ENCODE measurements around the gene ZC3H13.

ZC3H13 gene

DNA sequence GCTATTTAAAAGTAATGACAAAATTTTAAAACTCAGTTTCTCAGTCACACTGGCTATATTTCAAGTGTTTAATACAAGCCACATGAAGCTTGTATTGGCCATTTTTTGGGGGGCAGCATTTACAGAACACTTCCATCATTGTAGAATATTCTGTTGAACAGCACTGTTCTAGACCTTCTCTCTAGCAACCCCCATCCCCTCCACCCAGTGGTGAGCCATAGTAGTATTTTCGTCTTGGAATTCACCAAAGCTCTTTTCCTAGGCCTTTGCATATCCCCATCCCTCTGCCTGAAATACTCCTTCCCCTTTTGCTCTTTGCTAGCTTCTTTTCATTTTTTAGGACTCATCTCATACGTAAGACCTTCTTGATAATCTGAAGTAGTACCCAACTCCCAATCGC, 99.5 kb downstream of the ZC3H13 start:
- in situ Hi-C loops (cut with MboI; ENCODE audit: low sequenced_read_pairs, unreplicated experiment): no loop called here
- DNase-seq (ENCODE audit: low spot score): no peak
- TF ChIP-seq, protein P1, sequence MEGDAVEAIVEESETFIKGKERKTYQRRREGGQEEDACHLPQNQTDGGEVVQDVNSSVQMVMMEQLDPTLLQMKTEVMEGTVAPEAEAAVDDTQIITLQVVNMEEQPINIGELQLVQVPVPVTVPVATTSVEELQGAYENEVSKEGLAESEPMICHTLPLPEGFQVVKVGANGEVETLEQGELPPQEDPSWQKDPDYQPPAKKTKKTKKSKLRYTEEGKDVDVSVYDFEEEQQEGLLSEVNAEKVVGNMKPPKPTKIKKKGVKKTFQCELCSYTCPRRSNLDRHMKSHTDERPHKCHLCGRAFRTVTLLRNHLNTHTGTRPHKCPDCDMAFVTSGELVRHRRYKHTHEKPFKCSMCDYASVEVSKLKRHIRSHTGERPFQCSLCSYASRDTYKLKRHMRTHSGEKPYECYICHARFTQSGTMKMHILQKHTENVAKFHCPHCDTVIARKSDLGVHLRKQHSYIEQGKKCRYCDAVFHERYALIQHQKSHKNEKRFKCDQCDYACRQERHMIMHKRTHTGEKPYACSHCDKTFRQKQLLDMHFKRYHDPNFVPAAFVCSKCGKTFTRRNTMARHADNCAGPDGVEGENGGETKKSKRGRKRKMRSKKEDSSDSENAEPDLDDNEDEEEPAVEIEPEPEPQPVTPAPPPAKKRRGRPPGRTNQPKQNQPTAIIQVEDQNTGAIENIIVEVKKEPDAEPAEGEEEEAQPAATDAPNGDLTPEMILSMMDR (IDR thresholded peaks at IDR 0.05; ENCODE audit: borderline replicate concordance, control extremely low read depth, extremely low read depth, insufficient read depth, missing control alignments): no peak

DNA sequence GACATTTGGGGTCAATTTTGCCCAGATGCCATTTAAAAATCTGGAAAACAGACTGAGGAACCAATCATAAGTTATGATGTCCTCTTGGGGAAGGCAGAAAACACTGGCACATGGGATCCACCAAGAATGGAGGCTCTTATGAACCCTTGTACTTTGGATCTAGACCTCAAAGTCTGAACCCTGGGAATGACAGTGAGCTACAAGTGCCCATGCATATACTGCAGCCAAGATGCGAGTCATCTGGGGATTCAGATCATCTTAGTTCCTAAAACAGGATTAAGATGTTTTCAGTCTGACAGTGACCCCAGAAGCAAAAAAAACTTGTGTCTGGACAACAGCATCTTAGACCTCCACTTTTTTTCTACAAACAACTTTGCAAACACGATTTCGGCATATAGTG, 100.8 kb downstream of the ZC3H13 start:
- DNase-seq (ENCODE audit: low spot score): no peak
- in situ Hi-C loops (cut with MboI; ENCODE audit: low sequenced_read_pairs, unreplicated experiment): no loop called here

DNA sequence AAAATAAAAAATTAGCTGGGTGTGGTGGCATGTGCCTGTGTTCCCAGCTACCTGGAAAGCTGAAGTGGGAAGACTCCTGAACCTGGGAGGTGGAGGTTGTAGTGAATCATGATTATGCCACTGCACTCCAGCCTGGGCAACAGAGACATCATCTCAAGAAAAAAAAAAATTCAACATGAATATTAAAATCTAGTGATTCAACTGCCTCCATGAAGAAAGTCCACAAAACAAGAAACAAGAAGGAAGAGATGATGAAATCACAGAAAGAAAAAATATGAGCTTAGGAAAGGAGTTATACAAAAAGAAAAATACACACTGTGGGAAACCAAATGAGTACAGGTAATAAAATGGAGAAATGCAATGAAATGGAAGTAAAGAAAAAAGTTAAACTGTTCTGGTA, 101.4 kb downstream of the ZC3H13 start:
- TF ChIP-seq, protein P1 (IDR thresholded peaks at IDR 0.05; ENCODE audit: borderline replicate concordance, control extremely low read depth, extremely low read depth, insufficient read depth, missing control alignments): no peak
- in situ Hi-C loops (cut with MboI; ENCODE audit: low sequenced_read_pairs, unreplicated experiment): no loop called here

More for the DNA sequence above, 100.8 kb downstream of the ZC3H13 start:
- TF ChIP-seq, protein P1 (IDR thresholded peaks at IDR 0.05; ENCODE audit: borderline replicate concordance, control extremely low read depth, extremely low read depth, insufficient read depth, missing control alignments): no peak

DNA sequence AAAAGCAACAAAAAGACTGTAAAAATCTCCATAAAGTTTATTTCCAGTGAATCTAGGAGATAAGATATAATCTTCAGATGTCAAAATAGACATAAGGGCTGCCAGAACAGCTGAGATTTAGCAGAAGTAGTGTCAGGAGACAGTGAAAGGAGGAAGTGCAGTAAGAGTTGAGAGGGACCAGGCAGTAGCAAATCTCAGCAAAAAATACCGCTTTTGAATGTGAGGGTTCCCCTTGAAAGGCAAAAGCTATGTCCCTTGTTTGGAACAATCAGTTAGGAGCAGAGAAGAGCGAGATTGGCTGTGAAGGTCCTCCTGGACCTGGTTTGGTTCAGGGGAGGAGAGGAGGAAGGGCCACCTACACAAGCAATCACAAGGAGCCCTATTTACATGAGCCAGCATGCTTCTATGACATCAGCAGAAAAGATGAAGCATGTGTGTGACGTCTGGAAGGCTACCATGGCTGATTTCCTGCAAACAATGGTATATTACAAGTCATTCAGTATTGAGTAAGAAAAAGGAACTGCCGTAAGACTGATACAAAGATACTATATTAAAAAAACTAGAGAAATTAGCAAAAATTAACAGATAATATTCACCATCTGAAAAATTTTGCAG, 102.1 kb downstream of the ZC3H13 start:
- in situ Hi-C loops (cut with MboI; ENCODE audit: low sequenced_read_pairs, unreplicated experiment): no loop called here
- TF ChIP-seq, protein P1 (IDR thresholded peaks at IDR 0.05; ENCODE audit: borderline replicate concordance, control extremely low read depth, extremely low read depth, insufficient read depth, missing control alignments): no peak

More for the DNA sequence above, 101.4 kb downstream of the ZC3H13 start:
- no peak for DNase-seq (ENCODE audit: low spot score)

DNA sequence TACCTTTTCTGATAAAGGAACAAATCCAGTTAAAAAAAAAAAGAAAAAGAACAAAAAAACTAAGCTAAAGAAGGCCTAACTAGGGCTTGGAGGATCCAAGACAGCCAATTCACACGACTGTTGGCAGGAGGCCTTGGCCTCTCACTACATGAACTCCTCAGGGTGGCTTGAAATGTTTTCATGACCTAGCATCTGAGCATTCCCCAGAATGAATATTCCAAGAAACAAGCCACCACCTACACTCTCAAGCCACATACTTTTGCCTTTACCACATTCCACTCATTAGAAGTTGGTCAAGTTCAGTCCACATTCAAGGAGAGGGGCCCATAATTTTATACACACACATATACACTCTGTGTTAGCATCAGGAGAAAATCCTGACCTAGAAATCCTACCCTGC, 103.4 kb downstream of the ZC3H13 start:
- TF ChIP-seq, protein P1 (IDR thresholded peaks at IDR 0.05; ENCODE audit: borderline replicate concordance, control extremely low read depth, extremely low read depth, insufficient read depth, missing control alignments): no peak
- no peak for DNase-seq (ENCODE audit: low spot score)
- in situ Hi-C loops (cut with MboI; ENCODE audit: low sequenced_read_pairs, unreplicated experiment): no loop called here

More for the DNA sequence above, 102.1 kb downstream of the ZC3H13 start:
- no peak for DNase-seq (ENCODE audit: low spot score)

DNA sequence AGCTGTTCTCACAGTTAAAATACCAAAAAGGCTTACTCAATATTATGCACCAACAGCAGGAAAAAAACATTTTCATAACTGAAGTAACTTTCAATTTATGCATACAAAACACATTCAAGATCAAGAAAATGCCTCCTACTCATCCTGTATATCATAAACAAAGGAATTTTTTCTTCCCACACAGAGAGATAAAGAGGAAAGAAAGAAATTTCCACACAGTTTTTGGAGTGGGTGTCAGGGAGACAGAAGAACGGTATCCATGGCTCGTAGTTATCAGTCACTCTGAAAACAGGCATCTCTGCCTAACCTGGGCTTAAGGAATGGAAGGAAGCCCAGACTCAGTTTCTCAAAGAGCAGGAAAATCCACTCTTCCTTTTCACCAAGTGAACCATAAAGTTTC, 108.6 kb downstream of the ZC3H13 start:
- TF ChIP-seq, protein P1 (IDR thresholded peaks at IDR 0.05; ENCODE audit: borderline replicate concordance, control extremely low read depth, extremely low read depth, insufficient read depth, missing control alignments): no peak
- in situ Hi-C loops (cut with MboI; ENCODE audit: low sequenced_read_pairs, unreplicated experiment): no loop called here
- no peak for DNase-seq (ENCODE audit: low spot score)

Measured in GM13976 (cell line).